Measurements from ENCODE around the gene TUBGCP2.

TUBGCP2 gene

DNA sequence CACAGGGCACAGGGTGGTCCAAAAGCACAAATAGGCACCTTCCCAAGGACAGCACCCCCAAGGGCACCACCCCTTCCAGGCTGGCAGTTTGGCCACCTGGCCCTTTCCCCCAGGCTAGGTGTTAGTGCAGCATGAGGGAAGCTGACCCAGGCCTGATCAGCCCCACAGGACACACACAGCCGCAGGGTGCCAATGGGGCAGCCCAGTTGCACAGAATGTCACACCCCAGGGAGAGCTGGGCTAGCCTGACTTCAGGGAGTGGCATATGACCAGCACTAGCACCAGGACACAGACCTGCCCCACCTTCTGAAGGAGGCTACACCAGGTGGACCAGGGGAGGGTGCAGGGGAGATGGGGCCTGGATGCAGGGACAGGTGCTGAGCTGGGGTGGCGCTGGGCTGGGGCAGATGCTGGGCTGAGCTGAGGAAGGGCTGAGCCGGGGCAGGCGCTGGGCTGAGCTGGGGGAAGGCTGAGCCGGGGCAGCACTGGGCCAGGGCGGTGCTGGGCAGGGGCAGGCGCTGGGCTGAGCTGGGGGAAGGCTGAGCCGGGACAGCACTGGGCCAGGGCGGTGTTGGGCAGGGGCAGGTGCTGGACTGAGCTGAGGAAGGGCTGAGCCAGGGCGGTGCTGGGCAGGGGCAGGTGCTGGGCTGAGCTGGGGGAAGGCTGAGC, 28.1 kb downstream of the TUBGCP2 start:
- DNase-seq (ENCODE audit: low read depth in 2 of 2, low spot score in 1 of 2), result no peak

DNA sequence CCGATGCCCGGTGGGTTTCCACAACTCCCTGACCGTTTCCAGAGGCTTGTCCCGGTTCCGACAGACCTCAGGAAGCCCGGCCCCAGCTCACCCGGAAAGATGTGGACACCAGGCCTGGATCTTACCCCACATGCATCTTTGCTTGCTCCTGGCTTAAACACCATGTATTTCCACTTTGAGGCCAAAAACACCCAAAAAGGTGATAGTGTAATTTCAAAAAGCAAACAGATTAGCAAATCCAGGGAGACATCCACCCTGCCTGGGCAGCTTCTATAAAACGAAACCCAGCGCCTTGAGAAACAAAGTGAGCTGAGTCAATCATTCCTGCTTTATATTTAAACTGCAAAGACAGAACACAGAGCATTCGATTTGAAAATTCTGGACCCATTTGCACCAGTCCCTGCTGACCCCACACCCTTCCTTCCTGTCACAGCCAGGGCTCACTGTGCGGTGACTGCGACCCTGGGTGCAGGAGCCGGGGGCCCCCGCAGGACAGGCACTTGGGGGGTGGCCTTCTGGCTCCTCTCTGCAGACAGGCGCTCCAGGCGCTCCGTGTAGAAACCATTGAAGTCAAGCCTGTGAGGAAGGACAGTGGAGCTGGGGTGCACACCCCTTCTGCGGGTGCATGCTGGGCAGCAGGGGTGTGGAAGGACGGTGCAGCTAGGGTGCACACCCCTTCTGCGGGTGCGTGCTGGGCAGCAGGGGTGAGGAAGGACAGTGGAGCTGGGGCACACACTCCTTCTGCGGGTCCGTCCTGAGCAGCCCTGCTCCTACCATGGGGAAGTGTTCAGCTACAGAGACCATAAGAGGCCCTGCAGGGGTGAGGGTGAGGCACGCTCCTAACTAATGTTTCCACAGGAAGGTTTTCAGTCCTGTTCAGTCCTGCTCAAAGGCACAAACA, 29.1 kb downstream of the TUBGCP2 start:
- DNase-seq (ENCODE audit: low read depth in 2 of 2, low spot score in 1 of 2), result no peak

DNA sequence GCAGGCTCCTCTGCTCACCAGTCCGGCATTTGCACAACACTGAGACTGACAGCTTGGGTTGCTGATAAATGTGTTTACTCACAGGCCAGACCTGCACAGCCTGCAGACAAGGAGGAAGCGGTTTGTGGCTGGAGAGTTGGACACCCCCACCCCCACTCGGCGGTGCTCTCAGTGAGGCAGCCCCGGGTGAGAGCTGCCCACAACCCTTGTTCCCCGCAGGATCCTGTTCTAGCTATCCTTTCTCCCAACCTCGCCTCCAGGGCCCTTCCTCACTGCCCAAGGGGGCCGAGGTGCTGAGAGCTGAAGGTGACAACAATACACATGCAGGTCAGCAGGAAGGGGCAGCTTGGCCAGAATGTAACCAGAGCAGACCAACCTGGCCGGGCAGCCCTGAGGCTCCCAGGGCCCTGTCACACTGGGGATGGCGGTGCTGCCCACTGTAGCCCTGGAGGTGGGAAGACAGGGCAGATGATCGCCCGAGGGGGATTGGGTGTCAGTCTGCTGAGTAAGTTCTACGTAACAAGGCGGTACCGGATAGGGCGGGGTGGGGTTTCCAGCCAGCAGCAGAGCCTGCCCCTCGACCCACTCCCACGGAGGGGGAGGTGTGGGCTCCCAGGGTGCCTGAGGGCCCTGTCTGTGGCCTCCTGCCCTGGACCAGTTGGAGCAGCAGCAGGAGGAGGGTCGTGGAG, 30.0 kb downstream of the TUBGCP2 start:
- DNase-seq (ENCODE audit: low read depth in 2 of 2, low spot score in 1 of 2), result peak in 1 of 2 donors; percentile 48

DNA sequence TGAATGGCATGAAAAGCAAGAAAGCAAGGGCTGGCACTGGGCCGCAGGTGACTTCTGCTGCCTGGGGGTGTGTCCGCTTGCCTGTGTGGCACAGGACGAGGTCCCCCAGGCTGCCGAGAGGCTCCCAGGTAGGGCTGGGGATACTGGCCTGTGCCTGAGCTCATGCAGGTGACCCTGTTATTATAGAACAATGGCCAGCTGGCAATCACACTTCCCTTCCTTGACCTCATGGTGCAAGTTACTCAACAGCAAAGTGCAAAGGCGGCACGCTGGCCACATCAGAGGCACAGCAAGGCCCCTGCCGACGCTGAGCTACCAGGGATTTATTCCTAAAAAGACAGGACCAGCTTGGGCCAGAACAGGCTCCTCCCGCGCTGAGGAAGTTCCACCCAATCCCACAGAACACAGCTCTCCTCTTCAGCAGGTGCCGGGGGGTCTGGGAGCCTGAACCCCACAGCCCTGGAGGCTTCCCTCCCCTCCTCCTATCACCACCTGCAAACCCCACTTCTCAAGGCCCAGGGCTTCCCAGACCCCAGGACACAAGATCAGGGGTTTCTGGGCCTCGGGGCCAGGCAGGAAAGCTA, 30.6 kb downstream of the TUBGCP2 start:
- no peak for DNase-seq (ENCODE audit: low read depth in 2 of 2, low spot score in 1 of 2)

DNA sequence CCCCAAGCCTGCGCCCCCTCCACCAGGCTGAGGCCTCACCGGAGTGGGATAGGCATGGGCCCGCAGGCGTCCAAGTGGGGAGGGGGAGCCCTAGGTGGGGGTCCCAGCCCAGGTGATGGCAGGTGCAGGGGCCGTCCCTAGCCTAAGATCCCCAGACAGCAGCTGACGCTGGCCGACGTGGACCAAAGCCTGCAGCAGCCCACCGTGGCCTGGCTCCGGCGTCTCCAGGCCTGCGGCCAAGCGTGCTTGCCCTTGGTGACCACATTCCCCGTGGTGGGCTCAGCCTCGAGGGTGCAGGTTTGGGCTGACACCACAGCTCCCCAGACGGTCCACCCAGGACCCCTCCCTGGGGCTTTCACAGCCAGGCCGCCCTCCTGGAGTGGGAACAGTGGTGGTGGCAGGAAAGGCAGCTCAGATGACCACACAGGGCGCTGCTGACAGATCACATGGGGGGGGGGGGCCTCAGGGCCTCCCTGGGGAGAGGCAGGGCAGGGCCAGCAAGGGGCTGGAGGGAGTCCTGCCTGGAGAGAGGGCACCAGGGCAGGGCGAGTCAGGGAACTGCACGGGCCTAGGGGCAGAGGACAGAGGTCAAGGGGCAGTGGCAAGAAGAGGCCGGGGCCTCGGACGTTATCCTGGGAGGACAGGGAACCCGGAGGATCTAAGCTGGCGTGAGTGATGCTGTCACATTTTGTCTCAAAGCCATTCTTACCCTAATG, 31.2 kb downstream of the TUBGCP2 start:
- no peak for DNase-seq (ENCODE audit: low read depth in 2 of 2, low spot score in 1 of 2)

DNA sequence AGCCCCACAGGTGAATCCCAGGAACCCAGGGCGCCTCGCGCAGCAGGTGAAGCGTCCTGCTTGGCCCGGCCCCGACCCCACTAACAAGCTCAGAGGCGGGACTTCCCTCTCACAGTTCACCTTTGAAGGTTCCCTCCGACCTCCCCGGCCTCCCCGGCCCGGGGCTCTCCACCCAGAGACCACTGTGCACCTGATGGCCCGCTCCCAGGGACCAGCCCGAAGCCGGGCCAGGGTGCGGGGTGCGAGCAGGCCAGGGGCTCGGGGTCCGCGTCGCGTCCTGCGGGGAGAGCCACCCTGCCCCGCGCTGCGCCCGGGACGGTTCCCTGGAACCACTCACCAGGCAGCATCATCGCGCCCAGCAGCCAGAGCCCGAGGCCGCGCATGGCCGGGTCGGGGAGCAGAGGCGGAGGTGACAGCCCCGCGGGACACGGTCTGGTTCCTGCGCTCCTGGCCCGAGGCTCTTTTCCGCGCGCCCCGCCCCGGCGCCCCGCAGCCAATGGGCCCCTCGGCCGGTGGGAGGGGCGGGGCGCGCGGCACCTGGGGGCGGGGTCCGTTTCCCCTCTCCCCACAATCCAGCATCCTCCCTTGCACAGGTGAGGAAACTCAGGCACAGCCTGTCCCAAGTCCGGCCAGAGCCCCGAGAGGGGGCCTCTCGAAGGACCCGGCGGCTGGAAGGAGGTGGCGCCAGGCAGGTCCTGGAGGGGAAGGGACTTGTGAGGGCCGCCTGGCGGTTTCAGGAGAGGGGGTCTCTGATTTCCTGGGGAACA, 32.1 kb downstream of the TUBGCP2 start, which contains the start of gene ADAM8:
Gene ADAM8 (minus strand): TSS at position 434 of the 767 bp plus-strand sequence. CDS start 51 bp downstream, at position 383.
- peak in 1 of 2 donors; percentile 46 for DNase-seq (ENCODE audit: low read depth in 2 of 2, low spot score in 1 of 2)

DNA sequence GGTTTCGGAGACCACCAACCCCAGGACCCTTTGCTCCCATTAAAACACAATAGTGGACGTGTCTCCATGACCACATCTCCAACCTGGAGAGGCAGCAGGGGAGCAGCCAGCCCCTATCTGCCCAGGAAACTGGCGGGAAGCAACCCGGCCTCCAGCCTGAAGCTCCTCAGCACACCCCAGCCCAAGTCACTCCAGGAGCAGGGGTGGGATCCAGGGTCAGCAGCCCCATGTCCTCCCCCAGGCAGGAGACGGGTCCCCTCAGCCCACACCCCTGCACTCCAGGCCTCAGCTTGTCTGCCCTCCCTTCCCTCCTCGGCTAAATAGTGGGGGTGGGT, 32.6 kb downstream of the TUBGCP2 start:
- no peak for DNase-seq (ENCODE audit: low read depth in 2 of 2, low spot score in 1 of 2)

DNA sequence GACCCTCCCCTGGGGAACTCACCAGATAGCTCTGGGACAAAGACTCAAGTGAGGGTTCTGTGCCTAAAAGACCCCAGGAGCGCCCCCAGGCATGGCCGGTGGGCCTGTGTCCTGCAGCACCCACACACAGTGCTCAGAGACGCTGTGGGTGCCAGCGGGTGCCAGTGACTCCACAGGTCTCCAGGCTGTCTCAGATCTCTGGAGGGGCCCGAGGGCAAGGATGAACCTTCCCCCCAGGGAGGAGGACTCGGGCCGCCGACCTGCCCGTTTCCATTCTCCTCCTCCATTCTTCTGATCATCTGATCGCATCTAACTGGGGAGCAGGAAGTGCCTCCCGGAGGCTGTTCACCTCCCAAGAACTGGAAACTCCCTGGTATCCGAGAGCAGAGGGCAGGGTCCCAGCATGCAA, 33.0 kb downstream of the TUBGCP2 start:
- no peak for DNase-seq (ENCODE audit: low read depth in 2 of 2, low spot score in 1 of 2)

DNA sequence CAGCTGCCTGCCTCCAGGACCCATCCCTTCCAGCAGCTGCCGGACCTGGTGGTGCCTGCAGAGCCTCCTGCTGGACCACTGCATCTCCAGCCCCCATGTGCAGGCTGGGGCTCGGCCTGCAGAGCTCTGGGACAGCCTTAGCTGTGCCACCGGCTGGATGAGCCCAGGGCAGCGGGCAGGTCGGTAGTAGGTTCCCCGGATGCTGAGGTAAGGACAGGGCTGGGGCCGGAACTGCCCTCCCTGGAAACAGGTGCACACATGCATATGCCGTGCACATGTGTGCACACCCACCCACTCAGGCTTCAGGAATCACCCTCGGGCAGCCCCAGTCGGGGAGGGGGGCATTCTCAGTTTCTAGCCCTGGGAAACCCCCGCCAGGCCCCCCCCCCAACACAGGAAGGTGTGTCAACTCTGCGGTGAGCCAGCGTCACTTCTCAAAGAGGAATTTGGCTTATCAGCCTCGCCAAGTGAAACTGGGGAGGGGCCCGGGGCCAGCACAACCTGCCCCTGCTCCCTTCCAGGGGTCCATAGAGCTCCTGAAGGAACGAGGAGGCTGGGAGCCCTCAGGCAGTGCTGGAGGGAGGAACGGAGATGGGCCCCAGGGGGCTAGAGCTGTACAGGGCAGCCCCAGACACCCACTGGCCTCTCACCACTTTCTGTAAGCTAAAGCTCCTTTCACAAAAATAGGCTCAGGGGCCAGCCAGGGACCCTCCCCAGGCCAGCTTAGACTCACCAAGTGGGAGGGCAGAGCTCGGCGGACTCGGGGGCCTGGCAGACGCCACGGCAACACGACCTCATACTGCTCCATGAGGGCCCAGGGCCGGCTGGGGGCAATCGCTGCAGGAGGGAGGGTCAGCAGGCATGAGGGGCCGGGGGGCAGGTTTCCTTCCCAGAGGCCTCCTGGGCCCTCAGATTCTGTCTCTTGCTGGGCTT, 33.7 kb downstream of the TUBGCP2 start:
- peak; percentile 61 to 64 for DNase-seq (ENCODE audit: low read depth in 2 of 2, low spot score in 1 of 2)

DNA sequence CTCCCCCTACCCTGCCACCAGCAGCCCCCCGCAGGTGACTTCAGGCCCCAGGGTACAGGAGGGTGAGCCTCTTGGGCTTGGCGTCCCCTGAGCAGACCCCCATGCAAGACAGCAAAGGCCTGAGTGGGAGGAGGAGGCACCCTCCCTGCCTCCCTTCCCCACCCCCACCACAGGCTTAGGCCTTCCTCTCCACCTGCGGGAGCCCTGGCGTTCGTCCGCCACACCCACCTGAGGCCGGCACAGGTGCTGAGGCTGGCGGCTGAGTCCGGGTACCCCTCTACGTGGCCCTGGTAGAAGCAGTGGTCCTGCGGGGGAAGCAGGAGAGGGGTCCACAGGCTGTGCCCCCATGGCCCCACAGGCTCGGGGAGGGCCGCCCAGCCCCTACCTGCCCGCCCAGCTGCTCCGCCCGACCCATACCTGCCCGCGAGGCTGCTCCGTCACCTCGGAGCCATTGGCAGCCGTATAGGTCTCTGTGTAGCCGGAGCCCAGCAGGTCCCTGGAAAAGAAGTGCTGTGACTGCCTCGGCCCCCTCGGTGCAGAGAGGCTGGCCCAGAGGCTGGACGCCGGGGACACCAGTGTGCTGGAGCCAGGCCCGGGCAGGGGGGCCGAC, 35.0 kb downstream of the TUBGCP2 start:
- no peak for DNase-seq (ENCODE audit: low read depth in 2 of 2, low spot score in 1 of 2)

DNA sequence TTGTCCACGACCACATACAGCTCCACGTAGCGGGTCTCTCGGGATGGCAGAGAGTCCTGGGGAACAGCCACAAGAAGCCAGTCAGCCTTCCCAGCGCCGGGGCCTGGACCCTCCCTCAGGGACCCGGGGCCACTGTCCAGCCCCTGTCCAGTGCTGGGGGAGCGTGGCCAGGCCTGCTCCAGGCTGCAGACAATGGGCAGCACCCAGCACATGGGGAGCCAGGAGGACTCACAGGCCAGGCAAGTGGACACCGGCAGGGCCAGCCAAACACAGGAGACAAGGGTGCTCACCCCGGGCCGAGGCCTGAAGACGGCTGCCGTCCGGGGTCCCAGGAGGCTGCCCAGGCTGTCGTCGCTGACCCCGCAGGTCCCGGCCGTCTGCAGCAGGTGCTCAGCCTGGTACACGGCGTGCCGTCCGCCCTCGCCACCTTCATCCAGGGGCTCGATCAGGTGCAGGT, 35.7 kb downstream of the TUBGCP2 start:
- DNase-seq (ENCODE audit: low read depth in 2 of 2, low spot score in 1 of 2), result no peak

DNA sequence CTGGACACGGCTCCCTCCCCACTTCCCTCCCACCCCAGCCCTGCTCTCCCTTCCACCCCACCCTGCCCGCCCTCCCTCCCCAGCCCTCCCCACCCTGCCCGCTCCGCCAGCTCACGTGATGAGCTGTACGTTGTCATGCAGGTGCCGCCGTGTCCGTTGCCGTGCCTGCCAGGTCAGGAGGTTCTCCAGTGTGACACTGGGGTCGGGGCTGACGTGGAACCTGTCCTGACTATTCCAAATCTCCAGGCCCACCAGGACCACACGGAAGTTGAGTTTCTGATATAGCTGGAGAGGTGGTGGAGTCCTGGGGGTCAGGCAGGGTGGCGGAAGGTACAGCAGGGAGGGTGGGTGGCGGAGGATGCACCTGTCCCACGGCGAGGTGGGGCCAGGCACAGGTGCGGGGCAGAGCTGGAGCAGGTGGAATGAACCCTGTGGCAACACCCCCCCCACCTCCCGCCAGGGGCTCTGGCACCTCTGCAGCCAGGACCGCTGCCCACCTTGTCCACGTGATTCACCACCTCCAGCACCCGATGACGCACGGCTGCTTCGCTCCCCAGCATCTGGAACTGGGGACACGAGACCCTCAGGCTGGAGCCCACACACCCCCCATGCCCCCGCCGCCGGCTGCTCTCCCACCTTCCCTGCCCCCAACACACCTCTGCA, 36.2 kb downstream of the TUBGCP2 start:
- DNase-seq (ENCODE audit: low read depth in 2 of 2, low spot score in 1 of 2), result no peak

DNA sequence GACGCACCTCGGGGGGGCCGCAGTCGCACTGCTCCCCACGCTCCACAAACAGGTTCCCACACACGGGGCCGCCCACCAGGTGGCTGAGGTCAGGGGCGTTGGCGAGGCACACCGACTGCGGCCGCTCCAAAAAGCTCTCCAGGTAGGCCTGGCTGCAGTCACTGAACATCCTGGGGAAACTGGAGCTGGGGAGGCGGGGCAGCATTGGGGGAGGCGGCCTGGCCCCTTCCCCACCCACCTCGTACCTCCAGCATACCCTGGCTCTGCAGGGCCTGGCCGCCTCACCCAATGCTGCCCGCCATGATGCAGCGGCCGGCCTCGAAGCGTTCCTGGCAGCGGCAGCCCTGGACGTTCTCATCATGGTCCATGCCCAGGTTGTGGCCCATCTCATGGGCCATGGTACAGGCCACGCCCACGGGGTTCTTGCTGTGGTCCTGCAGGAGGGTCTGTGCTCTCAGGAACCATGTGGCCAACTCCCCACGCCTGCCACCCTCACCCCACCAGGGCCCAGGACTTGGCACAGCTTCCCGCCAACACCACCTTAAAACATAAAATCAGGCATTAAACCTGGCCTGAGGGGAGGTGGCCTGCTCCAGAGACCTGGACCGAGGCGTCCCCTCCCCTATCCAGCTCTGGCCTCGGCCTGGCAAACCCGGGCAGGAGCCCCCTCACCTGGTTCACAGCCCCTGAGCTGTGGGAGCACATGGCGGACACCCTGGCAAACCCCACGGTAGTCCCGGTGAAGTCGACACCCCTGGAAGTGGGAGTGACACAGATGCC, 37.0 kb downstream of the TUBGCP2 start:
- no peak for DNase-seq (ENCODE audit: low read depth in 2 of 2, low spot score in 1 of 2)

DNA sequence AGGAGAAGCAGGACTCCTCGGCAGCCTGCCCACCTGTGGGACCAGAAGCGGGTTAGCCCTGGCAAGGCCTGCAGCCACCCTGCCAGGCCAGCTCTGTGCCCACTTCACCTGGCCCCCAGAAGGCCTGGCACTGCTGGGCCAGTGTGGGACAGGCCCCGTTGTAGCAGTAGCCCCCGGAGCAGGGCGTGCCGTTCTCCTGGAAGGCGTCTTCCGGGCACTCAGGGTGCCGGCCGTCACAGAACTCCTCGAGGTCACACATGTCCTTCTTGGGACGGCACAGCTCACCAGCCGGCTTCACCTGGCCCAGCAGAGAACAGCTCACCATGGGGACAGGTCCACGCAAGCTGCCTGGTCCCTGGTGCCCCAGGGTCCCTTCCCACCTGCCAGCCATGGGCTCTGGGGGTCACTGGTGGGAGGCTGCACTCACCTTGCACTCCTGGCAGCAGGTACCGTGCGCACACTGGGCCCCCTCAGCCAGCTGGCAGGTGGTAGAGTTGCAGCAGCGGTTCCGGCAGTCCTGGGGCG, 37.8 kb downstream of the TUBGCP2 start:
- no peak for DNase-seq (ENCODE audit: low read depth in 2 of 2, low spot score in 1 of 2)

DNA sequence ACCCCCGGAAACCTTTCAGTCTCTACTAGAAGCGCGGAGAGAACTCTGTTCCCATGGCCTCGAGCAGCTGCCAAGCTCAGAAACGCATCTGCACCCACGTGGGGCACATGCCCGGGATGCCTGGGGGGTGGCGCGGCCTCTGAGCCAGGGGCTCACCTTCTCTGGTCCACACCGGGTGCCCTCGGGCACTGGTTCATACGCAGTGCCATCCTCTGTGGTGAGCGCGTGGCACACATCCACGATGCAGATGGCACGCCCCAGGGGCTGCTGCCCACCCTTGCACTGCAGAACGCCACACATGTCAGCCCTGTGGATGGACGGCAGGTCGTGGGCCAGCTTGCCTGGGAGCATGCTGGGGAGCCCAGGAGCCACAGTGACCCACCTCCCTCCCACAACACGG, 38.5 kb downstream of the TUBGCP2 start:
- DNase-seq (ENCODE audit: low read depth in 2 of 2, low spot score in 1 of 2), result no peak

DNA sequence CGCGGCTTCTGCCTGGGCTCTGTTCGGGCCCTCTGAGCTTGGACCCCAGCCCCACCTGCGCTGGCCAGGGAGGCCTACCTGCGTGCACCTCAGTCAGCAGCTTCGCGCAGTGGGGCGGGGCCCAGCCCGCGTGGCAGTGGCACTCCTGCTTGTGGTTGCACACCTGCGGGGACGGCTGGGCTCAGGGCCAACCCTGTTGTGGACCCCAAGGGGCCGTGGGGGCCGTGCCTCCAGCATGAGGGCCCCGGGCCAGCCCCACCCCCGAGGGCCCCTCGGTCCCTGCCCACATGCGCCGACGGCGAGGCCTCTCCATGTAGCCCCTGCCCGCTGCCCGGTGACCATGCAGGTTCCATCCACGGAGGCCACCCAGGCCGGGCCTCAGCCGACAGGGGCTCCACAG, 39.3 kb downstream of the TUBGCP2 start:
- no peak for DNase-seq (ENCODE audit: low read depth in 2 of 2, low spot score in 1 of 2)

DNA sequence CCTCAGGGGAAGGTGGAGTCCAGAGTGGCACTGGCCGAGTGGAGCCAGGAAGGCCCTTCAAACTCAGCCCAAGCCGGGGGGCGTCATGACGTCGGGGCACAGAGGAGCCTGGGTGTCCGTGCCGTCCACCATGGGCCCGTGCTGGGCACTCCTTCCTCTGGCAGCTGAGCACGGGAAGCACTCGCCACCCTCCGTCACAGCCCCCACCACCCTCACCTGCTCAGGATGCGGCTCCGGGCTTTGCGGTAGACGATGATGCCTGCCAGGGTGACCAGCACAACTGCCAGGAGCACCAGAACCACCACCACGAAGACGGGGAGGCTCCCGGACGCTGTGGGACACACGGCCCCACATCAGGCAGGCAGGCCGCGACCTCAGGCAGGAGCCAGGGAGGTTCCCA, 40.1 kb downstream of the TUBGCP2 start:
- DNase-seq (ENCODE audit: low read depth in 2 of 2, low spot score in 1 of 2), result no peak

Measured in stimulated activated CD8-positive, alpha-beta memory T cell treated with anti-CD3 and anti-CD28 coated beads, Interleukin-4, amount 100 ng/mL, for 1 hour (primary cell).